GM19467 (cell line): Measurements from ENCODE around the gene GRK5.

Experiments
- ATAC-seq: cut with Tn5 transposase; IDR thresholded peaks from one replicate; pipeline ENCODE4 v1.9.1; 2021; ENCODE audit warnings: mild to moderate bottlenecking, moderate library complexity; ENCODE audit not compliant: unreplicated experiment

Gene GRK5

GRCh38 chr10:119355930-119356329, 148.6 kb downstream of the GRK5 start:
- no peak for ATAC-seq

GRCh38 chr10:119357412-119358151, 150.2 kb downstream of the GRK5 start:
- no peak for ATAC-seq

GRCh38 chr10:119358152-119358512, 150.8 kb downstream of the GRK5 start:
- ATAC-seq = no peak

GRCh38 chr10:119358567-119358966, 151.2 kb downstream of the GRK5 start:
- no peak for ATAC-seq

- ATAC-seq = no peak
Observed at GRCh38 chr10:119359025-119359424, 151.7 kb downstream of the GRK5 start.

- no peak for ATAC-seq
Observed at GRCh38 chr10:119360181-119360921, 153.0 kb downstream of the GRK5 start.

GRCh38 chr10:119361037-119361436, 153.7 kb downstream of the GRK5 start:
- no peak for ATAC-seq

GRCh38 chr10:119362122-119362521, 154.8 kb downstream of the GRK5 start:
- ATAC-seq = no peak

- no peak for ATAC-seq
Observed at GRCh38 chr10:119364645-119365600, 157.6 kb downstream of the GRK5 start.

- ATAC-seq = no peak
Observed at GRCh38 chr10:119365773-119366599, 158.6 kb downstream of the GRK5 start.

- no peak for ATAC-seq
Observed at GRCh38 chr10:119367841-119368549, 160.6 kb downstream of the GRK5 start.

GRCh38 chr10:119368581-119368980, 161.2 kb downstream of the GRK5 start:
- ATAC-seq = no peak

- ATAC-seq = no peak
Observed at GRCh38 chr10:119368991-119369869, 161.9 kb downstream of the GRK5 start.

- ATAC-seq = no peak
Observed at GRCh38 chr10:119370111-119370741, 162.9 kb downstream of the GRK5 start.

- ATAC-seq = no peak
Observed at GRCh38 chr10:119370972-119371703, 163.8 kb downstream of the GRK5 start.

- no peak for ATAC-seq
Observed at GRCh38 chr10:119371704-119372663, 164.6 kb downstream of the GRK5 start.
